ENCODE data around the gene SYT8.

SYT8 gene

GRCh38 chr11:1846453-1846932 is 11.7 kb downstream of the SYT8 start:
- DNase-seq, result no peak

- no peak for DNase-seq
Observed at GRCh38 chr11:1847006-1847735, 12.4 kb downstream of the SYT8 start.

- DNase-seq, result no peak
Observed at GRCh38 chr11:1847926-1848639, 13.3 kb downstream of the SYT8 start.

GRCh38 chr11:1848640-1849430 is 14.0 kb downstream of the SYT8 start:
- no peak for DNase-seq

- DNase-seq, result no peak
Observed at GRCh38 chr11:1851468-1852180, 16.8 kb downstream of the SYT8 start.

- DNase-seq, result no peak
Observed at GRCh38 chr11:1852271-1852876, 17.6 kb downstream of the SYT8 start.

- peak; percentile 89 for DNase-seq
Observed at GRCh38 chr11:1852877-1853276, 18.1 kb downstream of the SYT8 start, which contains the start of gene LSP1. TSS of gene LSP1 (plus strand) at chr11:1853084. CDS start at chr11:1853145, 61 bp downstream.

- DNase-seq, result peak; percentile 49
Observed at GRCh38 chr11:1853376-1854131, 18.8 kb downstream of the SYT8 start.

- no peak for DNase-seq
Observed at GRCh38 chr11:1854132-1854948, 19.6 kb downstream of the SYT8 start.

- DNase-seq, result no peak
Observed at GRCh38 chr11:1854949-1855885, 20.4 kb downstream of the SYT8 start.

GRCh38 chr11:1855886-1856265 is 21.1 kb downstream of the SYT8 start:
- DNase-seq, result no peak

GRCh38 chr11:1856306-1857005 is 21.7 kb downstream of the SYT8 start:
- no peak for DNase-seq

- no peak for DNase-seq
Observed at GRCh38 chr11:1857064-1857463, 22.3 kb downstream of the SYT8 start.

GRCh38 chr11:1858154-1858553 is 23.4 kb downstream of the SYT8 start:
- no peak for DNase-seq

GRCh38 chr11:1858576-1858975 is 23.8 kb downstream of the SYT8 start:
- DNase-seq, result no peak

- no peak for DNase-seq
Observed at GRCh38 chr11:1859004-1859403, 24.2 kb downstream of the SYT8 start.

- DNase-seq, result no peak
Observed at GRCh38 chr11:1860108-1860507, 25.3 kb downstream of the SYT8 start.

Measured in CD4-positive, alpha-beta T cell treated with Interleukin-17A for 4 hours (primary cell).